Superior temporal gyrus (tissue), 1 donor: ENCODE results near the gene ADAM8.
"Not testable (repeated sequence)": the region's sequence is repeated elsewhere in the genome, so short reads cannot be mapped to it uniquely, and the experiment has no call there.

ENCODE experiments used
- DNase-seq: peaks from one replicate; pipeline ENCODE4 v3.0.0-alpha.2; 2016; ENCODE audit errors: extremely low spot score

The ADAM8 gene

GRCh38 chr10:133231244-133231945 lies 45.3 kb downstream of the ADAM8 start:
- no peak for DNase-seq

- no peak for DNase-seq
Observed at GRCh38 chr10:133230387-133231195, 46.1 kb downstream of the ADAM8 start.

GRCh38 chr10:133230044-133230361 lies 46.7 kb downstream of the ADAM8 start, which contains the start of gene UTF1:
TSS of gene UTF1 (plus strand) at chr10:133230217. CDS start at chr10:133230289, 72 bp downstream.
- DNase-seq: no peak

GRCh38 chr10:133229265-133230043 lies 47.2 kb downstream of the ADAM8 start:
- DNase-seq: no peak

GRCh38 chr10:133227256-133227655 lies 49.4 kb downstream of the ADAM8 start:
- DNase-seq: no peak

- no peak for DNase-seq
Observed at GRCh38 chr10:133226251-133226808, 50.3 kb downstream of the ADAM8 start.

GRCh38 chr10:133225707-133226191 lies 50.9 kb downstream of the ADAM8 start:
- DNase-seq: no peak

- peak; percentile 20 for DNase-seq
Observed at GRCh38 chr10:133224756-133225372, 51.8 kb downstream of the ADAM8 start.

GRCh38 chr10:133224076-133224475 lies 52.6 kb downstream of the ADAM8 start:
- no peak for DNase-seq

GRCh38 chr10:133221756-133222155 lies 54.9 kb downstream of the ADAM8 start:
- not testable (repeated sequence) for DNase-seq

GRCh38 chr10:133221331-133221730 lies 55.3 kb downstream of the ADAM8 start:
- DNase-seq: no peak

GRCh38 chr10:133219782-133220181 lies 56.9 kb downstream of the ADAM8 start:
- DNase-seq: no peak

- no peak for DNase-seq
Observed at GRCh38 chr10:133218891-133219290, 57.8 kb downstream of the ADAM8 start.

GRCh38 chr10:133217800-133218589 lies 58.7 kb downstream of the ADAM8 start:
- DNase-seq: no peak

- DNase-seq: no peak
Observed at GRCh38 chr10:133216776-133217175, 59.9 kb downstream of the ADAM8 start.

GRCh38 chr10:133215586-133215985 lies 61.1 kb downstream of the ADAM8 start:
- DNase-seq: no peak

GRCh38 chr10:133214468-133215410 lies 61.9 kb downstream of the ADAM8 start:
- DNase-seq: no peak

- no peak for DNase-seq
Observed at GRCh38 chr10:133213641-133214467, 62.8 kb downstream of the ADAM8 start.
